ENCODE results near the gene ANKRD13A. TPM values are rescaled to one million over a fixed set of nuclear protein-coding genes. Genes with fewer than 3 reads are reported as not detected.

ANKRD13A gene
- total and polyA plus RNA-seq, 2 donors (not counting 3 experiments of a cell fraction or from before 2014, with no cell fraction given), result 37.0 to 43.9 TPM

GRCh38 chr12:110079477-110080400 is 80.5 kb downstream of the ANKRD13A start:
- peaks cover 0 to 3% of the 10 kb centered on the region in 2 experiments for H3K27me3 ChIP-seq (ENCODE audit: control insufficient read depth in 2 of 2, insufficient read depth in 2 of 2, low read length in 2 of 2)
- CTCF ChIA-PET, result interaction anchor here (0.7 kb wide), 1 partner anchor 9 kb away, joined by 3 read pairs; no protein-coding TSS in a partner anchor
- H4K20me1 ChIP-seq (replicated peaks; ENCODE audit: control insufficient read depth, extremely low read depth, insufficient read depth, low read length), result no peaks in the 10 kb centered on the region
- no peak overlapping the region for H3K9ac ChIP-seq (replicated peaks; ENCODE audit: extremely low read depth, insufficient read depth, low read length)
- H3K36me3 ChIP-seq (ENCODE audit: control insufficient read depth in 2 of 2, extremely low read depth in 1 of 2, insufficient read depth in 2 of 2, low read length in 2 of 2), result no peaks in the 10 kb centered on the region
- TF ChIP-seq POLR2A (IDR thresholded peaks at IDR 0.05; ENCODE audit: low read depth, low read length), result no peak
- TF ChIP-seq MAX (IDR thresholded peaks at IDR 0.05; ENCODE audit: insufficient read depth, insufficient read length), result peak; percentile 10
- intact Hi-C loops (cut with micrococcal nuclease) (no loop called here), dilution Hi-C loops (cut with MboI; ENCODE audit: extremely low pct_ligation_motif_present, low sequenced_read_pairs) (no loop called here)
- no peaks in the 10 kb centered on the region for H3K4me1 ChIP-seq (ENCODE audit: control insufficient read depth, extremely low read depth, insufficient read depth, low read length)
- no peak overlapping the region for H3K4me2 ChIP-seq (ENCODE audit: insufficient read depth, low read length)
- no TSS peak for BruUV-seq (replicated peaks)
- no peaks in the 10 kb centered on the region for H3K9me1 ChIP-seq (replicated peaks; ENCODE audit: control insufficient read depth, extremely low read depth, insufficient read depth, low read length)
- POLR2A ChIA-PET, result interaction anchor here (1.1 kb wide), 1 partner anchor 201 kb away, joined by 4 read pairs; no protein-coding TSS in a partner anchor
- no peaks in the 10 kb centered on the region for H3K9me3 ChIP-seq (replicated peaks; ENCODE audit: control insufficient read depth, insufficient read depth, low read length)
- peak; percentile 37 for DNase-seq (ENCODE audit: low read depth, low spot score)
- H3K27ac ChIP-seq (ENCODE audit: insufficient read depth, low read depth, low read length), result no peak overlapping the region
- no peak overlapping the region for H3K4me3 ChIP-seq (replicated peaks in 1 of 3; ENCODE audit: insufficient read depth in 1 of 3, low read depth in 1 of 3, low read length in 3 of 3)
- peak overlapping the region; percentile 58 for H2AFZ ChIP-seq (ENCODE audit: low read depth, low read length)
- no peaks in the 10 kb centered on the region for H3K79me2 ChIP-seq (ENCODE audit: control insufficient read depth, insufficient read depth, low read length)
- FAIRE-seq, result no peak

- Histone ChIP-seq H4K20me1 (replicated peaks; ENCODE audit: control insufficient read depth, extremely low read depth, insufficient read depth, low read length) (no peaks in the 10 kb centered on the region), H3K36me3 (ENCODE audit: control insufficient read depth in 2 of 2, extremely low read depth in 1 of 2, insufficient read depth in 2 of 2, low read length in 2 of 2) (no peaks in the 10 kb centered on the region), H3K9ac (replicated peaks; ENCODE audit: extremely low read depth, insufficient read depth, low read length) (no peak overlapping the region), H2AFZ (ENCODE audit: low read depth, low read length) (no peak overlapping the region), H3K27me3 (ENCODE audit: control insufficient read depth in 2 of 2, insufficient read depth in 2 of 2, low read length in 2 of 2) (peaks cover 0 to 5% of the 10 kb centered on the region in 2 experiments), H3K9me1 (replicated peaks; ENCODE audit: control insufficient read depth, extremely low read depth, insufficient read depth, low read length) (no peaks in the 10 kb centered on the region), H3K4me3 (replicated peaks in 1 of 3; ENCODE audit: insufficient read depth in 1 of 3, low read depth in 1 of 3, low read length in 3 of 3) (no peak overlapping the region), H3K27ac (ENCODE audit: insufficient read depth, low read depth, low read length) (no peak overlapping the region), H3K4me2 (ENCODE audit: insufficient read depth, low read length) (no peak overlapping the region), H3K9me3 (replicated peaks; ENCODE audit: control insufficient read depth, insufficient read depth, low read length) (no peaks in the 10 kb centered on the region), H3K79me2 (ENCODE audit: control insufficient read depth, insufficient read depth, low read length) (no peaks in the 10 kb centered on the region), H3K4me1 (ENCODE audit: control insufficient read depth, extremely low read depth, insufficient read depth, low read length) (no peaks in the 10 kb centered on the region)
- FAIRE-seq, result no peak
- intact Hi-C loops (cut with micrococcal nuclease) (no loop called here), dilution Hi-C loops (cut with MboI; ENCODE audit: extremely low pct_ligation_motif_present, low sequenced_read_pairs) (no loop called here)
- TF ChIP-seq MAX (IDR thresholded peaks at IDR 0.05; ENCODE audit: insufficient read depth, insufficient read length), result no peak
- no peak for TF ChIP-seq CTCF (IDR thresholded peaks at IDR 0.05; ENCODE audit: extremely low read depth in 1 of 2, insufficient read depth in 1 of 2, low read depth in 1 of 2, low read length in 2 of 2)
- no peak for TF ChIP-seq POLR2A (IDR thresholded peaks at IDR 0.05; ENCODE audit: low read depth, low read length)
- TF ChIP-seq GATA2 (IDR thresholded peaks at IDR 0.05; ENCODE audit: insufficient read depth, insufficient read length, low read depth, low read length), result no peak
- no peak for TF ChIP-seq POLR2AphosphoS5 (IDR thresholded peaks at IDR 0.05; ENCODE audit: insufficient read depth, low read depth, low read length)
- no peak for TF ChIP-seq EZH2 (IDR thresholded peaks at IDR 0.05; ENCODE audit: borderline replicate concordance, low read depth, low read length, severe bottlenecking)
- no peak for TF ChIP-seq MYC (IDR thresholded peaks at IDR 0.05; ENCODE audit: low read depth, low read length)
- no peak for TF ChIP-seq FOS (IDR thresholded peaks at IDR 0.05; ENCODE audit: borderline replicate concordance, insufficient read depth, low read length)
- TF ChIP-seq JUN (IDR thresholded peaks at IDR 0.05; ENCODE audit: borderline replicate concordance, insufficient read depth, insufficient read length, low read depth), result no peak
- DNase-seq (ENCODE audit: low read depth, low spot score), result no peak
- CTCF ChIA-PET, result no interaction called here
- no TSS peak for BruUV-seq (replicated peaks)
- POLR2A ChIA-PET, result no interaction called here
Measured at GRCh38 chr12:110080410-110080809, 81.2 kb downstream of the ANKRD13A start.
